GM23338 (cell line): Measurements from ENCODE around the gene NKRF. TPM values are rescaled to one million over a fixed set of nuclear protein-coding genes. Genes with fewer than 3 reads are reported as not detected.
A peak's percentile ranks its signal among the peaks of the same experiment; 100 is the strongest.

Experiments used
- ATAC-seq: fragments of 200-7000 bp; cut with Tn5 transposase; 3 replicates; pipeline ENCODE4 v1.9.1; 2020
- DNase-seq: peaks from one replicate; pipeline ENCODE4 v3.0.0-alpha.2; 2015; ENCODE audit warnings: low spot score
- H2AFZ ChIP-seq: fragments of 200-600 bp; sonication (generic); 2 replicates; pipeline ENCODE4 v1.8.0; 2016; ENCODE audit warnings: antibody characterized with exemption, mild to moderate bottlenecking, moderate library complexity
- H3F3A ChIP-seq: fragments of 200-600 bp; sonication (generic); replicated peaks from 2 replicates; pipeline ENCODE4 v1.8.0; 2017; ENCODE audit warnings: antibody characterized with exemption, mixed run types, low read depth
- H3K27ac ChIP-seq: fragments of 200-600 bp; sonication (generic); 2 replicates; pipeline ENCODE4 v1.6.1; 2016; ENCODE audit warnings: low read depth
- H3K27me3 ChIP-seq: fragments of 200-600 bp; sonication (generic); 2 replicates; pipeline ENCODE4 v1.8.0; 2016; ENCODE audit warnings: mild to moderate bottlenecking, mixed run types, moderate library complexity; ENCODE audit not compliant: insufficient read depth
- H3K36me3 ChIP-seq: fragments of 200-600 bp; sonication (generic); 2 replicates; pipeline ENCODE4 v1.8.0; 2016; ENCODE audit warnings: mild to moderate bottlenecking; ENCODE audit not compliant: insufficient read depth
- H3K4me1 ChIP-seq: fragments of 200-600 bp; sonication (generic); 2 replicates; pipeline ENCODE4 v1.8.0; 2016; ENCODE audit warnings: mild to moderate bottlenecking, moderate library complexity; ENCODE audit not compliant: insufficient read depth
- H3K4me2 ChIP-seq: fragments of 200-600 bp; sonication (generic); 2 replicates; pipeline ENCODE4 v1.7.1; 2017; ENCODE audit warnings: mixed run types
- H3K4me3 ChIP-seq: fragments of 200-600 bp; sonication (generic); 2 replicates; pipeline ENCODE4 v1.6.1; 2016; ENCODE audit warnings: mixed run types
- H3K79me2 ChIP-seq: fragments of 200-600 bp; sonication (generic); replicated peaks from 2 replicates; pipeline ENCODE4 v1.8.0; 2017; ENCODE audit warnings: mild to moderate bottlenecking; ENCODE audit not compliant: insufficient read depth
- H3K9me2 ChIP-seq: fragments of 200-600 bp; sonication (generic); 2 replicates; pipeline ENCODE4 v1.8.0; 2017; ENCODE audit not compliant: insufficient read depth
- H4K20me1 ChIP-seq: fragments of 200-600 bp; sonication (generic); replicated peaks from 2 replicates; pipeline ENCODE4 v1.8.0; 2017; ENCODE audit warnings: mild to moderate bottlenecking; ENCODE audit not compliant: insufficient read depth
- H3K27ac Mint-ChIP-seq: 2 replicates; pipeline ENCODE4 v1.8.0; 2020; ENCODE audit warnings: inconsistent platforms, mild to moderate bottlenecking, moderate library complexity, mixed read lengths
- H3K27me3 Mint-ChIP-seq: 3 replicates; pipeline ENCODE4 v1.8.0; 2022; ENCODE audit warnings: low read depth, mild to moderate bottlenecking, moderate library complexity, mixed read lengths, inconsistent platforms; ENCODE audit not compliant: insufficient read depth, poor library complexity
- H3K36me3 Mint-ChIP-seq: 3 replicates; pipeline ENCODE4 v1.8.0; 2021; ENCODE audit warnings: low read depth, mild to moderate bottlenecking, inconsistent platforms, moderate library complexity, mixed read lengths
- H3K4me1 Mint-ChIP-seq: 3 replicates; pipeline ENCODE4 v1.8.0; 2020; ENCODE audit warnings: mild to moderate bottlenecking, inconsistent platforms, mixed read lengths
- H3K4me3 Mint-ChIP-seq: 3 replicates; pipeline ENCODE4 v1.8.0; 2021; ENCODE audit warnings: moderate library complexity, mild to moderate bottlenecking, inconsistent platforms, mixed read lengths
- H3K9me3 Mint-ChIP-seq: 3 replicates; pipeline ENCODE4 v1.8.0; 2020; ENCODE audit warnings: moderate library complexity, mild to moderate bottlenecking, inconsistent platforms, mixed read lengths
- ETS1 ChIP-seq: IDR thresholded peaks from 2 replicates; pipeline ENCODE4 v1.6.1; 2016; ENCODE audit warnings: antibody characterized with exemption
- EZH2 ChIP-seq: fragments of 200-600 bp; sonication (generic); IDR thresholded peaks from one replicate; pipeline ENCODE4 v1.8.0; 2017; ENCODE audit warnings: antibody characterized with exemption, mild to moderate bottlenecking, low read depth; ENCODE audit not compliant: unreplicated experiment
- EZH2phosphoT487 ChIP-seq: fragments of 200-600 bp; sonication (generic); IDR thresholded peaks from one replicate; pipeline ENCODE4 v1.8.1; 2018; ENCODE audit warnings: antibody characterized with exemption; ENCODE audit not compliant: unreplicated experiment
- POLR2AphosphoS5 ChIP-seq: IDR thresholded peaks from 2 replicates; pipeline ENCODE4 v1.6.1; 2016; ENCODE audit warnings: antibody characterized with exemption, low read depth
- REST ChIP-seq: IDR thresholded peaks from one replicate; pipeline ENCODE4 v1.6.1; 2018; ENCODE audit warnings: antibody characterized with exemption; ENCODE audit not compliant: unreplicated experiment
- STAT1 ChIP-seq: IDR thresholded peaks from one replicate; pipeline ENCODE4 v1.6.1; 2016; ENCODE audit warnings: antibody characterized with exemption; ENCODE audit not compliant: unreplicated experiment
- ZNF462 ChIP-seq: fragments of 250-450 bp; sonication (Bioruptor Pico); IDR thresholded peaks from 2 replicates; pipeline ENCODE4 v1.5.0; 2020; ENCODE audit warnings: mild to moderate bottlenecking, moderate library complexity
- polyA plus RNA-seq: library from polyadenylated mRNA; unstranded; fragments of >200 nt; fragmentation: Nextera tagmentation; extraction: Ambion mirVana; gene quantifications from 2 replicates; pipeline ENCODE4 v1.2.1, GENCODE V29; 2016
- total RNA-seq: library from RNA; depleted of rRNA; stranded (reverse); fragments of >200 nt; shearing (Covaris generic); gene quantifications from 2 replicates; pipeline ENCODE4 v1.2.3, GENCODE V29; 2014

Gene NKRF
- total and polyA plus RNA-seq, 2 experiments from 2014 or later = 6.8 to 11.6 TPM

DNA sequence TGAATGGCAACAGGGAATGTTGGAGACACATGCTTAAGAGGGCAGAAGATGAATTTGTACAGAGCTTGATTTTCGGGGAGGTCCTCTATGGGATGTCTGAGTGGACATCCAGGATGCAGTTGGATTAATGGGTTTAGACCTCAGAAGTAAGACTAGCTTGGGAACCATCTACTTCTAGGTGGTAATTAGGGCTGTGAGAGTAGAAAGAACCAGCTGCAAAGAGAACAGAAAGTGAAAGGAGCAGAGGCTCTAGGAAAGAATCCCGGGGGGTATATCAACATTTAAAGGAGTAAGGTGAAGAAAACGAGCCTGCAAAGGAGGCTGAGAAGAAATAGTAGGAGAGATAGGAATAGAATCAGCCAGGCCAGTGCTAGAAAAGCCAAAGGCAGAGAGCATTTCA, 29.0 kb upstream of the NKRF start:
- DNase-seq (no peak), ATAC-seq (no peak)
- Histone ChIP-seq H3K4me2 (no peak overlapping the region), H3K79me2 (no peaks in the 10 kb centered on the region), H4K20me1 (no peaks in the 10 kb centered on the region), H3K36me3 (no peaks in the 10 kb centered on the region; the same call in 1 of the 2 replicates), H3K4me1 (no peaks in the 10 kb centered on the region), H3F3A (no peaks in the 10 kb centered on the region), H3K4me3 (no peak overlapping the region), H3K27ac (no peak overlapping the region), H3K27me3 (no peaks in the 10 kb centered on the region), H2AFZ (no peak overlapping the region), H3K9me2 (no peaks in the 10 kb centered on the region)
- Mint-ChIP-seq H3K36me3 (peaks cover 40% of the 10 kb centered on the region), H3K9me3 (no peaks in the 10 kb centered on the region; the same call in 2 of the 3 replicates), H3K4me3 (peak overlapping the region; percentile 8; the same call in 1 of the 3 replicates), H3K27me3 (peaks cover 1% of the 10 kb centered on the region), H3K4me1 (peaks cover 17% of the 10 kb centered on the region), H3K27ac (0 out of 2 replicates have a peak overlapping the region, but pooled peaks have one; percentile 5)
- TF ChIP-seq POLR2AphosphoS5 (no peak), REST (no peak), STAT1 (no peak), ETS1 (no peak), EZH2phosphoT487 (no peak), ZNF462 (CRISPR knock-in tag) (no peak), EZH2 (no peak)
